DND-41 (cell line): Measurements from ENCODE around the gene RNF34.

Experiments used
- ATAC-seq: fragments of 200-7000 bp; cut with Tn5 transposase; 3 replicates; pipeline ENCODE4 v1.9.1; 2021; ENCODE audit warnings: low read depth; ENCODE audit not compliant: insufficient read depth
- DNase-seq: peaks from one replicate; pipeline ENCODE4 v3.0.0-alpha.2; 2020
- H2AFZ ChIP-seq: 2 replicates; pipeline ENCODE4 v1.6.0; 2012; ENCODE audit warnings: low read depth, low read length
- H3K27ac ChIP-seq: 2 replicates; pipeline ENCODE4 v1.5.1; 2012; ENCODE audit warnings: low read length, inconsistent platforms
- H3K27me3 ChIP-seq: fragments of 200-600 bp; sonication (generic); 2 replicates; pipeline ENCODE4 v1.6.0; 2012; ENCODE audit warnings: low read length, mild to moderate bottlenecking, inconsistent platforms; ENCODE audit not compliant: insufficient read depth, poor library complexity
- H3K36me3 ChIP-seq: 2 replicates; pipeline ENCODE4 v1.5.1; 2012; ENCODE audit warnings: low read length, inconsistent platforms; ENCODE audit not compliant: insufficient read depth
- H3K4me1 ChIP-seq: 2 replicates; pipeline ENCODE4 v1.5.1; 2012; ENCODE audit warnings: mild to moderate bottlenecking, low read length; ENCODE audit not compliant: insufficient read depth
- H3K4me2 ChIP-seq: 2 replicates; pipeline ENCODE4 v1.6.0; 2012; ENCODE audit warnings: mild to moderate bottlenecking, moderate library complexity, low read length, inconsistent platforms; ENCODE audit not compliant: insufficient read depth
- H3K4me3 ChIP-seq, 2 experiments: fragments of 200-600 bp in 1 of 2; shearing (Covaris generic) in 1 of 2; 2 replicates each; pipeline ENCODE4 v1.5.1; 2012 to 2016; ENCODE audit warnings: inconsistent platforms in 2 of 2, low read length in 2 of 2, mild to moderate bottlenecking in 2 of 2, low read depth in 1 of 2, moderate library complexity in 1 of 2
- H3K79me2 ChIP-seq: 2 replicates; pipeline ENCODE4 v1.6.0; 2012; ENCODE audit warnings: low read length, inconsistent platforms; ENCODE audit not compliant: insufficient read depth
- H3K9ac ChIP-seq: 2 replicates; pipeline ENCODE4 v1.6.0; 2012; ENCODE audit warnings: low read depth, mild to moderate bottlenecking, inconsistent platforms, low read length, moderate library complexity
- H3K9me3 ChIP-seq: 2 replicates; pipeline ENCODE4 v1.5.1; 2012; ENCODE audit warnings: low read length, moderate library complexity, mild to moderate bottlenecking, inconsistent platforms; ENCODE audit not compliant: insufficient read depth, severe bottlenecking
- H4K20me1 ChIP-seq: 2 replicates; pipeline ENCODE4 v1.6.0; 2012; ENCODE audit warnings: low read length; ENCODE audit not compliant: insufficient read depth
- CTCF ChIP-seq: IDR thresholded peaks from 2 replicates; pipeline ENCODE4 v1.5.1; 2012; ENCODE audit warnings: borderline replicate concordance, low read length, moderate library complexity, mild to moderate bottlenecking; ENCODE audit not compliant: poor library complexity, severe bottlenecking; ENCODE audit errors: extremely low read depth
- EZH2 ChIP-seq: IDR thresholded peaks from 3 replicates; pipeline ENCODE4 v1.6.1; 2012; ENCODE audit warnings: borderline replicate concordance, low read depth, mild to moderate bottlenecking, moderate library complexity, low read length, inconsistent platforms; ENCODE audit not compliant: severe bottlenecking

Gene RNF34

DNA sequence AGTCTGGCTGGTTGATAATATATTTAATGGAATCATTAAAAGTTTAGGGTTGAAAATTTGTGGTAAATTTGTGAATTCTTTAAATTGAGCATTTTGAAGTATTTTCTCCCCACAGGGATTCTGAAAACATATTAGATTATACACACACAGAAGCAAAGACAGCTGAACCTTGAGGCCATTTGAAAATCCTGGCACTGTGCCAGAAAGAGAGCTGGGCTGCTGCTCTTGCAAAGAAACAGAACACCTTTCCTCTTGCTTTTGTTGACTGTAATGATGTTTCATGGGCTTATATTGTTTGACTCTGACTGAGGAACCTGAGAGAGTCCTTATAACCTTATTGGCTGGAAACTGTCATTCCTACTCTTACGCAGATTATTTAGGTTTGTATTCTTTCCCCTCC is 4.8 kb downstream of the RNF34 start:
- peaks cover 22% of the 10 kb centered on the region for H3K4me1 ChIP-seq
- no peak overlapping the region for H3K4me2 ChIP-seq
- H3K4me3 ChIP-seq, result no peak overlapping the region
- TF ChIP-seq EZH2 (no peak), CTCF (no peak)
- no peak for ATAC-seq
- H2AFZ ChIP-seq, result no peak overlapping the region
- peaks cover 59% of the 10 kb centered on the region for H3K36me3 ChIP-seq
- no peaks in the 10 kb centered on the region for H3K9me3 ChIP-seq
- H4K20me1 ChIP-seq, result peaks cover 24% of the 10 kb centered on the region
- no peak overlapping the region for H3K27ac ChIP-seq
- DNase-seq, result no peak
- H3K27me3 ChIP-seq, result no peaks in the 10 kb centered on the region
- peaks cover 89% of the 10 kb centered on the region for H3K79me2 ChIP-seq
- no peak overlapping the region for H3K9ac ChIP-seq

DNA sequence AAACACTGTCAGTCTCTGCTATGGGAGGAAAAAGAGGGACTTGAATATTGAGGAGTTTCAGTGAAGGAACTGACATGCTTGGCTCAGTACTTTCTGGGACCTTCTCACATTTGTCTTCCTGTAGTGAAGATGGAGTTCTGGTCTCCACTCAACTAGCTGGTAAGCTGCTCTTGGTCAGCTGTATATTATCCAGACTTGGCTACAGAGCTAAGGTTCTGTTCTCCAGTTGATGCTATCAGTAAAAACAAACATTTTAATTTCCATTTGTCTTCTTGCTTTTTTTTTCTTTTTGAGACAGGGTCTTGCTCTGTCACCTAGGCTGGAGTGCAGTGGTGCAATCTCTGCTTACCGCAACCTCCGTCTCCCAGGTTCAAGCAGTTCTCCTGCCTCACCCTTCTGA is 5.3 kb downstream of the RNF34 start:
- H3K4me2 ChIP-seq, result no peak overlapping the region
- H3K9me3 ChIP-seq, result no peaks in the 10 kb centered on the region
- H4K20me1 ChIP-seq, result peaks cover 24% of the 10 kb centered on the region
- TF ChIP-seq CTCF, result no peak
- no peak for TF ChIP-seq EZH2
- H2AFZ ChIP-seq, result no peak overlapping the region
- H3K79me2 ChIP-seq, result peaks cover 89% of the 10 kb centered on the region
- peaks cover 22% of the 10 kb centered on the region for H3K4me1 ChIP-seq
- ATAC-seq (no peak), DNase-seq (no peak)
- H3K9ac ChIP-seq, result no peak overlapping the region
- no peak overlapping the region for H3K27ac ChIP-seq
- H3K4me3 ChIP-seq, result no peak overlapping the region
- no peaks in the 10 kb centered on the region for H3K27me3 ChIP-seq
- peaks cover 59% of the 10 kb centered on the region for H3K36me3 ChIP-seq

- peaks cover 56% of the 10 kb centered on the region for H3K79me2 ChIP-seq
These were observed 14.0 kb downstream of the RNF34 start for GRCh38 chr12:121413917-121414316.

More at GRCh38 chr12:121413917-121414316, 14.0 kb downstream of the RNF34 start:
- Histone ChIP-seq H3K27me3 (no peaks in the 10 kb centered on the region), H3K9me3 (no peaks in the 10 kb centered on the region), H4K20me1 (peaks cover 10% of the 10 kb centered on the region; the same call in 1 of the 2 replicates), H2AFZ (no peak overlapping the region), H3K4me1 (no peaks in the 10 kb centered on the region), H3K9ac (no peak overlapping the region), H3K36me3 (peaks cover 53% of the 10 kb centered on the region), H3K4me2 (no peak overlapping the region), H3K4me3 (no peak overlapping the region), H3K27ac (no peak overlapping the region)
- TF ChIP-seq CTCF (no peak), EZH2 (no peak)
- ATAC-seq (no peak; the same call in 2 of the 3 replicates), DNase-seq (no peak)
